PC-9 (cell line): ENCODE data around the gene CAMK2B. TPM values are rescaled to one million over a fixed set of nuclear protein-coding genes. Genes with fewer than 3 reads are reported as not detected.

ENCODE experiments used
- BruUV-seq: library from RNA; stranded (reverse); fragments of 400-500 nt; replicated peaks from 2 replicates; lab custom pipeline; 2021; lab: Mats Ljungman, UMichigan
- CTCF ChIA-PET: fragments of 300-600 bp; sonication (Branson Sonifier 250); formaldehyde crosslinking; loops from one replicate; lab custom pipeline; 2022; ENCODE audit warnings: antibody characterized with exemption; lab: Charles Lee
- POLR2A ChIA-PET: fragments of 300-600 bp; sonication (Branson Sonifier 250); formaldehyde crosslinking; loops from one replicate; lab custom pipeline; 2022; ENCODE audit warnings: antibody characterized with exemption; ENCODE audit not compliant: unreplicated experiment; lab: Charles Lee
- DNase-seq, 2 experiments: peaks; one replicate each; pipeline versions ENCODE4 v3.0.0 to v3.0.0-alpha.2; 2015 to 2022; ENCODE audit warnings: mixed read lengths in 1 of 2
- H2AFZ ChIP-seq: fragments of 200-600 bp; sonication (generic); 2 replicates; pipeline ENCODE4 v1.8.1; 2017; ENCODE audit warnings: antibody characterized with exemption
- H3F3A ChIP-seq: fragments of 200-600 bp; sonication (generic); 2 replicates; pipeline ENCODE4 v1.8.1; 2017; ENCODE audit warnings: antibody characterized with exemption, mild to moderate bottlenecking, low read depth; ENCODE audit not compliant: insufficient read depth
- H3K27ac ChIP-seq: fragments of 200-600 bp; sonication (generic); 2 replicates; pipeline ENCODE4 v1.6.1; 2016; ENCODE audit warnings: mixed run types
- H3K27me3 ChIP-seq: fragments of 200-600 bp; sonication (generic); 2 replicates; pipeline ENCODE4 v1.6.1; 2016; ENCODE audit warnings: low read depth, mixed run types; ENCODE audit not compliant: insufficient read depth
- H3K36me3 ChIP-seq: fragments of 200-600 bp; sonication (generic); 2 replicates; pipeline ENCODE4 v1.6.1; 2016; ENCODE audit warnings: low read depth, mixed run types
- H3K4me1 ChIP-seq: fragments of 200-600 bp; sonication (generic); replicated peaks from 2 replicates; pipeline ENCODE4 v1.6.1; 2016; ENCODE audit warnings: mixed run types; ENCODE audit not compliant: insufficient read depth
- H3K4me2 ChIP-seq: fragments of 200-600 bp; sonication (generic); 2 replicates; pipeline ENCODE4 v1.6.1; 2017; ENCODE audit warnings: mixed run types
- H3K4me3 ChIP-seq: fragments of 200-600 bp; sonication (generic); 2 replicates; pipeline ENCODE4 v1.6.1; 2016; ENCODE audit warnings: mixed run types
- H3K79me2 ChIP-seq: fragments of 200-600 bp; sonication (generic); 2 replicates; pipeline ENCODE4 v1.6.1; 2017; ENCODE audit warnings: low read depth, mixed run types
- H3K9me2 ChIP-seq: fragments of 200-600 bp; sonication (generic); 2 replicates; pipeline ENCODE4 v1.8.1; 2017; ENCODE audit warnings: mild to moderate bottlenecking; ENCODE audit not compliant: insufficient read depth
- H3K9me3 ChIP-seq: fragments of 200-600 bp; sonication (generic); 2 replicates; pipeline ENCODE4 v1.8.1; 2016; ENCODE audit warnings: low read depth; ENCODE audit not compliant: insufficient read depth
- H4K20me1 ChIP-seq: fragments of 200-600 bp; sonication (generic); 2 replicates; pipeline ENCODE4 v1.8.1; 2017; ENCODE audit not compliant: insufficient read depth
- EZH2 ChIP-seq: fragments of 200-600 bp; sonication (generic); IDR thresholded peaks from 2 replicates; pipeline ENCODE4 v1.8.0; 2017; ENCODE audit warnings: antibody characterized with exemption, low read depth
- intact Hi-C: fragments of 100-400 bp; cut with micrococcal nuclease; formaldehyde crosslinking; loops from one replicate; pipeline ENCODE4 v1.10.0; 2022; ENCODE audit not compliant: unreplicated experiment
- total RNA-seq: library from RNA; stranded (reverse); gene quantifications from 2 replicates; pipeline ENCODE4 v1.2.3, GENCODE V29; 2021
- TF ChIP-seq, protein P1 (sequence below): fragments of 200-600 bp; sonication (generic); conservative IDR thresholded peaks from 2 replicates; pipeline ENCODE4 v1.6.1; 2017; ENCODE audit warnings: mixed run types, antibody characterized with exemption, mild to moderate bottlenecking, moderate library complexity

The CAMK2B gene
- total RNA-seq, 1 experiment from 2014 or later = 0.15 TPM

- Histone ChIP-seq H3K79me2 (no peaks in the 10 kb centered on the region), H3K9me3 (no peaks in the 10 kb centered on the region), H3K36me3 (no peaks in the 10 kb centered on the region), H3K4me2 (no peak overlapping the region), H3F3A (no peaks in the 10 kb centered on the region), H3K4me1 (no peaks in the 10 kb centered on the region), H3K9me2 (no peaks in the 10 kb centered on the region), H3K4me3 (no peak overlapping the region), H3K27ac (no peak overlapping the region), H4K20me1 (no peaks in the 10 kb centered on the region), H3K27me3 (peaks cover 63% of the 10 kb centered on the region), H2AFZ (no peak overlapping the region)
- intact Hi-C loops = no loop called here
- no peak for DNase-seq
- CTCF ChIA-PET = no interaction called here
- no TSS peak for BruUV-seq
- TF ChIP-seq, protein P1, sequence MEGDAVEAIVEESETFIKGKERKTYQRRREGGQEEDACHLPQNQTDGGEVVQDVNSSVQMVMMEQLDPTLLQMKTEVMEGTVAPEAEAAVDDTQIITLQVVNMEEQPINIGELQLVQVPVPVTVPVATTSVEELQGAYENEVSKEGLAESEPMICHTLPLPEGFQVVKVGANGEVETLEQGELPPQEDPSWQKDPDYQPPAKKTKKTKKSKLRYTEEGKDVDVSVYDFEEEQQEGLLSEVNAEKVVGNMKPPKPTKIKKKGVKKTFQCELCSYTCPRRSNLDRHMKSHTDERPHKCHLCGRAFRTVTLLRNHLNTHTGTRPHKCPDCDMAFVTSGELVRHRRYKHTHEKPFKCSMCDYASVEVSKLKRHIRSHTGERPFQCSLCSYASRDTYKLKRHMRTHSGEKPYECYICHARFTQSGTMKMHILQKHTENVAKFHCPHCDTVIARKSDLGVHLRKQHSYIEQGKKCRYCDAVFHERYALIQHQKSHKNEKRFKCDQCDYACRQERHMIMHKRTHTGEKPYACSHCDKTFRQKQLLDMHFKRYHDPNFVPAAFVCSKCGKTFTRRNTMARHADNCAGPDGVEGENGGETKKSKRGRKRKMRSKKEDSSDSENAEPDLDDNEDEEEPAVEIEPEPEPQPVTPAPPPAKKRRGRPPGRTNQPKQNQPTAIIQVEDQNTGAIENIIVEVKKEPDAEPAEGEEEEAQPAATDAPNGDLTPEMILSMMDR = no peak
- no peak for TF ChIP-seq EZH2
- POLR2A ChIA-PET = interaction anchor here (0.7 kb wide), 1 partner anchor 9 kb away, joined by 5 read pairs; no protein-coding TSS in a partner anchor
Observed at GRCh38 chr7:44235066-44235465, 90.3 kb downstream of the CAMK2B start.

- H3K36me3 ChIP-seq = no peaks in the 10 kb centered on the region
- no peak for TF ChIP-seq EZH2
- TF ChIP-seq, protein P1 = no peak
- BruUV-seq = no TSS peak
- H3K4me3 ChIP-seq = no peak overlapping the region
- ChIA-PET CTCF (interaction anchor here (0.6 kb wide), 1 partner anchor 8 kb away, joined by 3 read pairs; no protein-coding TSS in a partner anchor), POLR2A (no interaction called here)
- no peaks in the 10 kb centered on the region for H3K9me2 ChIP-seq
- H3F3A ChIP-seq = no peaks in the 10 kb centered on the region
- H3K4me1 ChIP-seq = no peaks in the 10 kb centered on the region
- no peaks in the 10 kb centered on the region for H3K9me3 ChIP-seq
- no peak overlapping the region for H3K27ac ChIP-seq
- no peak overlapping the region for H3K4me2 ChIP-seq
- H4K20me1 ChIP-seq = no peaks in the 10 kb centered on the region; the same call in 1 of the 2 replicates
- H3K27me3 ChIP-seq = peaks cover 54% of the 10 kb centered on the region
- DNase-seq = no peak
- intact Hi-C loops = no loop called here
- no peaks in the 10 kb centered on the region for H3K79me2 ChIP-seq
- no peak overlapping the region for H2AFZ ChIP-seq
Observed at GRCh38 chr7:44232901-44233715, 92.3 kb downstream of the CAMK2B start.

DNA sequence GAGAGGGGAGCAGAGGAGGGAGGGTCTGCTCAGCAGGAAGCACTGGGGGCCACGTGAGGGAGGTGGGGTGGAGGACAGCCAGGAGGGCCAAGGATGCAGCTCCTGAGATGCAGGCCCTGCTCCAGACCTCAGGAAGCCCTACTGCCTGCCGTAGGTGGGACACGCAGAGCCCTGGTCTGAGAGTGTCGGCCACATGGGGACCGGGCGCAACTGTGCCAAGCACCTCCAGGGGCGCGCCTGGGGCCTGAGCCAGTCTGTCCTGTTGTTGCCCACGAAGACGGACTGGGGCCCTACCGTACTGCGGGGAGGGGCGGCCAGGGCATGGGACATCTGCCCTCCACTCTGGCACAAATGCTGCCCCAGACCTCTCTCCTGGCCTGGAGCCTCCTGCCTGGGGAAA, 93.0 kb downstream of the CAMK2B start:
- no peak overlapping the region for H3K4me2 ChIP-seq
- no peaks in the 10 kb centered on the region for H3K9me2 ChIP-seq
- ChIA-PET CTCF (interaction anchor here (0.6 kb wide), 1 partner anchor 9 kb away, joined by 3 read pairs; no protein-coding TSS in a partner anchor), POLR2A (no interaction called here)
- H2AFZ ChIP-seq = no peak overlapping the region
- no peaks in the 10 kb centered on the region; the same call in 1 of the 2 replicates for H4K20me1 ChIP-seq
- DNase-seq = no peak
- intact Hi-C loops = no loop called here
- no peaks in the 10 kb centered on the region for H3K79me2 ChIP-seq
- H3K4me3 ChIP-seq = no peak overlapping the region
- no peaks in the 10 kb centered on the region for H3K36me3 ChIP-seq
- no peak for TF ChIP-seq EZH2
- TF ChIP-seq, protein P1 = no peak
- no TSS peak for BruUV-seq
- no peaks in the 10 kb centered on the region for H3K4me1 ChIP-seq
- no peak overlapping the region for H3K27ac ChIP-seq
- H3K27me3 ChIP-seq = peaks cover 51% of the 10 kb centered on the region
- H3K9me3 ChIP-seq = no peaks in the 10 kb centered on the region
- no peaks in the 10 kb centered on the region for H3F3A ChIP-seq
